H1 (cell line): ENCODE data around the gene POLR3K. TPM values are rescaled to one million over a fixed set of nuclear protein-coding genes. Genes with fewer than 3 reads are reported as not detected.

Source experiments
- BCL11A ChIP-seq, 2 experiments: IDR thresholded peaks; one replicate each; pipeline ENCODE4 v1.6.1; 2011; ENCODE audit warnings: low read depth in 2 of 2, low read length in 2 of 2, mild to moderate bottlenecking in 2 of 2
- NANOG ChIP-seq: IDR thresholded peaks from 2 replicates; pipeline ENCODE4 v1.6.1; 2011; ENCODE audit warnings: low read length, low read depth, mild to moderate bottlenecking, inconsistent platforms; ENCODE audit not compliant: insufficient read depth, poor library complexity, severe bottlenecking
- RAD21 ChIP-seq, 2 experiments: IDR thresholded peaks in 1 of 2; conservative IDR thresholded peaks in 1 of 2; 2 replicates each; pipeline ENCODE4 v1.6.1; 2011; ENCODE audit warnings: low read depth in 2 of 2, low read length in 2 of 2, improper control_type of control experiment in 1 of 2, inconsistent platforms in 1 of 2, mild to moderate bottlenecking in 1 of 2, moderate library complexity in 1 of 2
- SAP30 ChIP-seq: fragments of 300-600 bp; sonication (generic); IDR thresholded peaks from 2 replicates; pipeline ENCODE4 v1.7.1; 2012; ENCODE audit warnings: low read length, moderate library complexity, mild to moderate bottlenecking, inconsistent platforms; ENCODE audit not compliant: insufficient read depth, insufficient replicate concordance
- SIN3A ChIP-seq, 2 experiments: IDR thresholded peaks in 1 of 2; conservative IDR thresholded peaks in 1 of 2; 2 replicates each; pipeline ENCODE4 v1.6.1; 2011 to 2012; ENCODE audit warnings: low read length in 2 of 2, improper control_type of control experiment in 1 of 2, low read depth in 1 of 2, mild to moderate bottlenecking in 1 of 2
- polyA plus RNA-seq, 7 experiments: library from polyadenylated mRNA; depleted of rRNA in 3 of 7; stranded (reverse) in 5 of 7; unstranded in 2 of 7; fragments of >200 nt in 5 of 7; fragments of 200-250 nt in 2 of 7; gene quantifications; 1 replicate in 5 of 7; 2 replicates in 1 of 7; 4 replicates in 1 of 7; pipeline versions ENCODE4 v1.2.1 to v1.2.3, GENCODE V29; 2011 to 2013; ENCODE audit warnings: missing spikeins in 2 of 7, mixed read lengths in 2 of 7
- total RNA-seq: library from RNA; stranded (reverse); fragmentation: NEBNext Ultra II Directional; extraction: Animal tissue kit (Norgen Biotek cat#: 25700); gene quantifications from 2 replicates; pipeline ENCODE4 v1.2.1, GENCODE V29; 2021

The POLR3K gene
- total and polyA plus RNA-seq, 2 of the 8 experiments (the other 6 are each of a cell fraction or from before 2014, with no cell fraction given): 45.4 to 80.5 TPM

DNA sequence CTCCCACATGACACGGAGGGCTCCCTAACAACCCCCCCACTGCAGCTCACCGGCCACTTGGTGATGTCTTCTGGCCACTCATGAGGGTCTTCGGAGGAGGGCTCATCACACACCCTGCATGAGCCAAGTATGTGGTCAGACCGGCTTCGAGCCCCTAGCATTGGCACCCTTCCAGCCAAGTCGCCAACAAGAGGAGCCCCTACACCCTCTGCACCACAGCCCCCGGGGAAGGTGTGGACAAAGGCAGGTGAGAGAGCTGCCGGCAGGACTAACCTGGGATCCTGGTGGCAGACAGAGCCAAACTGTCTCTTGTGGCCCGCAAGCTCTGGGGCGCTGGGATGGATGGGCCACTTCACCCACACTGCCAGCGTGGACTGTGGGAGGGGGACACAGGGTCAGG lies 6.8 kb upstream of the POLR3K start (continued):
- no peak for TF ChIP-seq NANOG
- TF ChIP-seq RAD21 (IDR thresholded peaks at IDR 0.05 in 1 of 2, conservative IDR thresholded peaks at IDR 0.05 in 1 of 2; ENCODE audit: low read depth in 2 of 2, low read length in 2 of 2): no peak
- TF ChIP-seq SAP30: no peak
- TF ChIP-seq BCL11A (IDR thresholded peaks at IDR 0.05; ENCODE audit: low read depth in 2 of 2, low read length in 2 of 2): no peak
- TF ChIP-seq SIN3A (conservative IDR thresholded peaks at IDR 0.05 in 1 of 2, IDR thresholded peaks at IDR 0.05 in 1 of 2; ENCODE audit: low read depth in 1 of 2, low read length in 2 of 2): no peak
